Pancreas (tissue), 10 donors: Measurements from ENCODE around the gene MORF4L2. TPM values are rescaled to one million over a fixed set of nuclear protein-coding genes. Genes with fewer than 3 reads are reported as not detected.

ENCODE experiments used
- ATAC-seq, 4 donors: fragments of 200-7000 bp; cut with Tn5 transposase; one replicate each; pipeline versions ENCODE4 v1.8.0 to v1.9.1; 2020; ENCODE audit warnings: mild to moderate bottlenecking in 4 of 4, moderate library complexity in 4 of 4
- DNase-seq, 6 donors: peaks; one replicate each; pipeline ENCODE4 v3.0.0-alpha.2; 2020
- FAIRE-seq: peaks from 2 replicates; lab custom pipeline; 2012; peaks lifted over from hg19 to GRCh38; lab: Jason Lieb, UNC
- H3K27ac ChIP-seq, 4 donors: fragments of 200-600 bp; sonication (generic); 1 replicate in 3 of 4; 2 replicates in 1 of 4; pipeline versions ENCODE4 v1.5.0 to v1.8.0; 2020
- H3K27me3 ChIP-seq, 4 donors: fragments of 200-600 bp; one replicate each; pipeline ENCODE4 v1.8.0; 2021
- H3K36me3 ChIP-seq, 3 donors: fragments of 200-600 bp; sonication (generic) in 1 of 3; one replicate each; pipeline versions ENCODE4 v1.5.0 to v1.8.0; 2020 to 2021
- H3K4me1 ChIP-seq, 3 donors: fragments of 200-600 bp; one replicate each; pipeline ENCODE4 v1.8.0; 2021
- H3K4me3 ChIP-seq, 4 donors: fragments of 200-600 bp; sonication (generic) in 2 of 4; one replicate each; pipeline versions ENCODE4 v1.5.0 to v1.8.0; 2020 to 2021
- H3K9me3 ChIP-seq, 4 donors: fragments of 200-600 bp; one replicate each; pipeline ENCODE4 v1.8.0; 2021
- CTCF ChIP-seq, 4 donors: fragments of 200-600 bp; sonication (generic) in 3 of 4; IDR thresholded peaks; one replicate each; pipeline versions ENCODE4 v1.5.0 to v1.8.0; 2021; ENCODE audit warnings: antibody characterized with exemption in 4 of 4
- WGBS, 2 donors: extraction: QIAGEN DNeasy Blood & Tissue Kit; methylation state at CpG; one replicate each; pipeline ENCODE4 v1.1.7; 2013; 5-methylcytosine and 5-hydroxymethylcytosine counted together
- intact Hi-C, 3 donors: fragments of 100-400 bp; cut with DNase I; formaldehyde crosslinking; loops; one replicate each; pipeline versions ENCODE4 v1.11.1 to v1.14.2; 2022
- polyA plus RNA-seq, 2 donors: library from polyadenylated mRNA; stranded (reverse); fragments of 200-250 nt; gene quantifications; one replicate each; pipeline ENCODE4 v1.2.3, GENCODE V29; 2013
- total RNA-seq, 6 donors: library from RNA; stranded (reverse); fragmentation: NEBNext Ultra II Directional in 4 of 6; extraction: Animal tissue kit (Norgen Biotek cat#: 25700) in 4 of 6; gene quantifications; one replicate each; pipeline versions ENCODE4 v1.2.1 to v1.2.4, GENCODE V29; 2021 to 2023
- donor health status: healthy with polysubstance abuse.
- donor health status: DM: no; HTN: no; CAD: no; lungs with moderate emphysema.
- donor health status: DM: no; HTN: no; CAD: no.
- donor health status: control.
- donor health status: control.
- donor health status: Bipolar disorder and iron deficiency.
- donor health status: DM: yes; HTN: yes; CAD: no.
- donor health status: DM: no; HTN: no; CAD: no.
- donor health status: DM: no; HTN: no; CAD: no.
- donor health status: DM: yes; HTN: yes; CAD: no.

MORF4L2 gene, protein sequence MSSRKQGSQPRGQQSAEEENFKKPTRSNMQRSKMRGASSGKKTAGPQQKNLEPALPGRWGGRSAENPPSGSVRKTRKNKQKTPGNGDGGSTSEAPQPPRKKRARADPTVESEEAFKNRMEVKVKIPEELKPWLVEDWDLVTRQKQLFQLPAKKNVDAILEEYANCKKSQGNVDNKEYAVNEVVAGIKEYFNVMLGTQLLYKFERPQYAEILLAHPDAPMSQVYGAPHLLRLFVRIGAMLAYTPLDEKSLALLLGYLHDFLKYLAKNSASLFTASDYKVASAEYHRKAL
- 100 to 1,000 TPM in 4 of 6 donors, 10 to 100 TPM in 2; 83.2 to 152 (median 125) TPM for total RNA-seq
- polyA plus RNA-seq = 100 to 1,000 TPM; 108 to 191 TPM

- intact Hi-C loops = no loop called here
These were observed at the start of gene MORF4L2 for GRCh38 chrX:103686199-103687072. MORF4L2 (minus strand) TSS chrX:103686699; CDS start chrX:103677027, 9,672 bp downstream.

GRCh38 chrX:103734125-103734760, 47.7 kb upstream of the MORF4L2 start:
- ATAC-seq = no peak
- intact Hi-C loops = no loop called here
- FAIRE-seq = no peak
- Histone ChIP-seq H3K27ac (no peak overlapping the region), H3K4me1 (no peaks in the 10 kb centered on the region), H3K4me3 (no peak overlapping the region), H3K27me3 (peaks cover 0 to 18% (median 1%) of the 10 kb centered on the region in 4 donors), H3K9me3 (no peaks in the 10 kb centered on the region), H3K36me3 (no peaks in the 10 kb centered on the region)
- WGBS, 2 donors = 34 to 38% methylated on average over 4 of the region's 4 CpGs
- DNase-seq = no peak
- no peak for TF ChIP-seq CTCF (IDR thresholded peaks at IDR 0.05)

More at GRCh38 chrX:103686199-103687072, at the start of gene MORF4L2:
- peak within 1 kb of the TSS; percentile 18 to 47 (median 38) for H3K4me3 ChIP-seq
- TF ChIP-seq CTCF (IDR thresholded peaks at IDR 0.05) = no peak
- H3K4me1 ChIP-seq = peaks cover 0 to 18% (median 13%) of the 10 kb centered on the region in 3 donors
- H3K27ac ChIP-seq = peak within 1 kb of the TSS; percentile 87 to 98 (median 94)
- ATAC-seq = peak; percentile 79 to 90 (median 84)
- FAIRE-seq = peak; percentile 99
- 0 to 24% methylated on average over 37 of the region's 37 CpGs for WGBS, 2 donors
- peaks cover 0 to 4% (median 0%) of the 10 kb centered on the region in 4 donors for H3K27me3 ChIP-seq
- H3K9me3 ChIP-seq = peaks cover 0 to 3% (median 0%) of the 10 kb centered on the region in 4 donors
- peaks cover 0 to 9% (median 0%) of the 10 kb centered on the region in 3 donors for H3K36me3 ChIP-seq
- DNase-seq = peak; percentile 81 to 93 (median 90)

DNA sequence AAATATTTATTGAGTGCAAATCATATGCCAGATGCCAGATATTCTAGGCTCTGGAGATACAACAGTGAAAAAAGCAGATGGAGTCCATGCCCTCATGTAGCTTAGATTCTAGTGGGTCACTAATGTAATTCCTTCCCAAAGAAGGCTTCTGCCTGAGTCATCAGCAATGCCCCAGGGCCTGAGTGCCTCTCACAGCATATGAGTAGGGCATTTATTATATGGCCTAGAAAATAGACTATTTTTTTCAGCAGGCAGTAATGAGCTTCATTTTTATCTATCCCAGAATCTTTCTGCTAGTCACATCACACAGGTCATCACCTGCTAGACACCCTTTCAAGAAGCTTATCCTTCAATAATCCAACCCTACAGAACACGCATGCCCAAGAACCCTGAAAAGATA, 46.5 kb upstream of the MORF4L2 start:
- Histone ChIP-seq H3K4me1 (no peaks in the 10 kb centered on the region), H3K36me3 (no peaks in the 10 kb centered on the region), H3K27ac (no peak overlapping the region), H3K4me3 (no peak overlapping the region), H3K9me3 (no peaks in the 10 kb centered on the region), H3K27me3 (peaks cover 0 to 18% (median 1%) of the 10 kb centered on the region in 4 donors)
- 78 to 82% methylated on average over 1 of the region's 1 CpG for WGBS, 2 donors
- ATAC-seq = no peak
- intact Hi-C loops = no loop called here
- no peak for TF ChIP-seq CTCF (IDR thresholded peaks at IDR 0.05)
- DNase-seq = no peak
- no peak for FAIRE-seq

DNA sequence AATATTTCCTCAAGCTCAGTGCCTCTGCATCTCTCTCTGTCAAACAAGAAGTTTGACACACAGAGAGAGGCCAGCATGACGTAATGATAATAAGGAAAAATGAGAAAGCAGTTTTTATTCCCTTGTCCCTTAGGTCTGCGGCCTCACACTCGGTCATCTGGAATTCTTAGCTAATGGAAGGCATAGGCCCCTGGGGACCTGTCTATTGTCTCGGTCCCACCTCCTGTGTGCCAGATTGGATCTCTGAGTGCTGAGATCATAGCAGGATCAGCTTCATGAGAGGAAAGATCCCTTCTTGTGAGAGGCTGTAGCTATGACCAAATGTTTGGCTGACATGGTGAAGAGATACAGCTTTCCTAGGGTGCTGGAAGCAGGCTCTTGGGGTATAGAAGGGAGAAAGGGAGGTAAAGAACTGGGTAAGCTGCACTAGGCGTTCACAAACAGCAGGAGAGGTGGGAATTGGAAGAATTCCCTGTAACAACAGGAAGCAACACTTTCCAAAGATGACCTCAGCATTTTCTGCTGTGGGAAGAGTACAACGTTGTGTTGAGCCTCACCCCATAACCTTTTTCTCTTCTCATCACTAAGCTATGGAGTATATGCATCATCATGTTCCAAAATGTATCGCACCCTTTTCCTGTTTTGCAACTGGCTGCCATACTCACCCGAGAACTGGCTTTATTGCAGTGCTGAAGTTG, 44.4 kb upstream of the MORF4L2 start:
- no peaks in the 10 kb centered on the region for H3K9me3 ChIP-seq
- FAIRE-seq (no peak), ATAC-seq (no peak), DNase-seq (no peak)
- peaks cover 0 to 15% (median 1%) of the 10 kb centered on the region in 4 donors for H3K27me3 ChIP-seq
- TF ChIP-seq CTCF (IDR thresholded peaks at IDR 0.05) = no peak
- no peak overlapping the region for H3K4me3 ChIP-seq
- WGBS, 2 donors = 49 to 53% methylated on average over 8 of the region's 8 CpGs
- no peak overlapping the region for H3K27ac ChIP-seq
- H3K4me1 ChIP-seq = no peaks in the 10 kb centered on the region
- intact Hi-C loops = no loop called here
- no peaks in the 10 kb centered on the region for H3K36me3 ChIP-seq
